ENCODE measurements around the gene IPPK. TPM values are rescaled to one million over a fixed set of nuclear protein-coding genes. Genes with fewer than 3 reads are reported as not detected.

IPPK gene
- total RNA-seq, 1 donor from 2014 or later = 28.0 TPM

DNA sequence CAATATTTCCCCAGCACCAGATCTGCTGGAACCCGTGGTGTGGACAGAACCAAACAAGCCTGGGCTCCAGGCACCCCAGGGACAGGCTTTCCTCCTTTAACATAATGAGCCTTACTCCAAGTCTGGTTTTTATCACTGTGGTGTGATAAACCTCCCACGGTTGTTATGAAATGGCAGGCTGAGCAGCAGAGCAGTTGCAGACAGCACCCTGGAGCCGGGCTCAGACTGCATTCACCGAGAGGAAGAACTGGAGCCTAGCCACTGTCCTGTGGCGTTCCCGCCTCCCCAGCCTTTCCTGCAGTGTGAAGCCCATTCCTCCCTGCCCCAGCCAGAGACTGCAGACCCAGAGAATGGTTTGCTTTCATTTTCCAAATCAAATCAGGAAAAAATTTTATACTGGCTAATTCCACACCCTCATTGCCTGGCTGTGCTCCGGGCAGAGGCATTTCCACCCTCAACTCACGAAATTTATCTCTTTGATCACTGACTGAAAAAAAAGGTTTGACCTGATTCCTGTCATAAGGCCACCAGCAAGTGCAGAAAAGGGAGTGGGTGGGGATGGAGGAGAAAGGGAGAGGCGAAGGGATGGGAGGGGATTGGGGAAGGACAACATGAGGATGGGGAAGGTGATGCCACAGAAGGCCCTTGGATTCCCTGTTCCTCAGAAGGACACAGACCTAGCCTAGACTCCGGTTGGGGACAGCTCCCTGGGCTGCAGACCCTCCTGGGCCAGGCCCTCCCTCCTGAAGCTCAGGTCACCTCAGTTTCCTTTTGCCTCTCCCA, 18.9 kb downstream of the IPPK start:
- Histone ChIP-seq H3K27me3 (no peaks in the 10 kb centered on the region), H3K9me3 (no peaks in the 10 kb centered on the region), H3K4me1 (peaks cover 0 to 5% of the 10 kb centered on the region in 2 donors), H3K36me3 (peaks cover 40 to 60% of the 10 kb centered on the region in 2 donors), H3K27ac (no peak overlapping the region), H3K4me3 (no peak overlapping the region)
- intact Hi-C loops (cut with DNase I) = no loop called here
- TF ChIP-seq, protein P1, sequence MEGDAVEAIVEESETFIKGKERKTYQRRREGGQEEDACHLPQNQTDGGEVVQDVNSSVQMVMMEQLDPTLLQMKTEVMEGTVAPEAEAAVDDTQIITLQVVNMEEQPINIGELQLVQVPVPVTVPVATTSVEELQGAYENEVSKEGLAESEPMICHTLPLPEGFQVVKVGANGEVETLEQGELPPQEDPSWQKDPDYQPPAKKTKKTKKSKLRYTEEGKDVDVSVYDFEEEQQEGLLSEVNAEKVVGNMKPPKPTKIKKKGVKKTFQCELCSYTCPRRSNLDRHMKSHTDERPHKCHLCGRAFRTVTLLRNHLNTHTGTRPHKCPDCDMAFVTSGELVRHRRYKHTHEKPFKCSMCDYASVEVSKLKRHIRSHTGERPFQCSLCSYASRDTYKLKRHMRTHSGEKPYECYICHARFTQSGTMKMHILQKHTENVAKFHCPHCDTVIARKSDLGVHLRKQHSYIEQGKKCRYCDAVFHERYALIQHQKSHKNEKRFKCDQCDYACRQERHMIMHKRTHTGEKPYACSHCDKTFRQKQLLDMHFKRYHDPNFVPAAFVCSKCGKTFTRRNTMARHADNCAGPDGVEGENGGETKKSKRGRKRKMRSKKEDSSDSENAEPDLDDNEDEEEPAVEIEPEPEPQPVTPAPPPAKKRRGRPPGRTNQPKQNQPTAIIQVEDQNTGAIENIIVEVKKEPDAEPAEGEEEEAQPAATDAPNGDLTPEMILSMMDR (IDR thresholded peaks at IDR 0.05) = no peak
- peak in 1 of 2 donors; percentile 46 for DNase-seq (ENCODE audit: low spot score in 2 of 2)

DNA sequence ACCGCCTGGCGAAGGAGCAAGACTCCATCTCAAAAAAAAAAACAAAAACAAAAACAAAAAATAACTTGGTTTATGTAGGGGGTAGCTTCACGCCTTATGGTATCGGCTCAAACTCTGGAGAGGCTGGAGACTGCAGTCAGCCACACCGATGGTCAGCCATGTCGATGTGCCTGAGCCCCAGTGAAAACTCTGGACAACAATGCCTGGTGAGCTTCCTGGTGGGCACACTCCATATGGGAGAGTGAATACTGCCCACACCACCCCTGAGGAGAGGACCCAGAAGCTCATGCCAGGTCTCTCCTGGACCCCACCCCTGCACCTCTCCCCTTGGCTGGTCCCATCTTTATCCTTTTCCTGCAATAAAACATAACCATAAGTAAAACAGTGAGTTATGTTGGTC, 19.6 kb downstream of the IPPK start:
- peaks cover 0 to 5% of the 10 kb centered on the region in 2 donors for H3K4me1 ChIP-seq
- no peaks in the 10 kb centered on the region for H3K27me3 ChIP-seq
- intact Hi-C loops (cut with DNase I) = no loop called here
- no peak overlapping the region for H3K4me3 ChIP-seq
- DNase-seq (ENCODE audit: low spot score in 2 of 2) = peak in 1 of 2 donors; percentile 47
- no peak overlapping the region for H3K27ac ChIP-seq
- no peaks in the 10 kb centered on the region for H3K9me3 ChIP-seq
- H3K36me3 ChIP-seq = peaks cover 38 to 67% of the 10 kb centered on the region in 2 donors
- TF ChIP-seq, protein P1 (IDR thresholded peaks at IDR 0.05) = no peak

DNA sequence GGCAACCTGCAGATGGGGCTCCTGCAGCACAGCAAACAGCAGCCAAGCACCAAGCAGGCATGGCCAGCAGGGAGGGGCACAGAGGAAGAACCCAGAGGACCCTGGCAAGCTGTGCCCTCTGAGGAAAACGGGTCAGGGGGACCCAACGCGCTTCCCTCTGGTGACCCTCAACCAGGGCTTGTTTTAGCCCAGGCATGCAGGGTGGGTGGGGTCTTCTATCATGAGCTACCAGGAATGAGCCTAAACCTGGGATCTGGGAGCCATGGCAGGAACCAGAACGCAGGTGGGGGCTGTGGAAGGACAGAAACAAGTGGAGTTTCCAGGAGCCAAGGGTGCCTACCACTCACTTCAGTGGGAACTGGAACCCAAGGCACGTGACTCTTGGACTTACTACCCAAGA, 20.9 kb downstream of the IPPK start:
- Histone ChIP-seq H3K9me3 (no peaks in the 10 kb centered on the region), H3K4me1 (peaks cover 0 to 4% of the 10 kb centered on the region in 2 donors), H3K4me3 (no peak overlapping the region), H3K27me3 (no peaks in the 10 kb centered on the region), H3K27ac (no peak overlapping the region), H3K36me3 (peaks cover 51 to 71% of the 10 kb centered on the region in 2 donors)
- intact Hi-C loops (cut with DNase I) = no loop called here
- TF ChIP-seq, protein P1 (IDR thresholded peaks at IDR 0.05) = no peak
- DNase-seq (ENCODE audit: low spot score in 2 of 2) = peak in 1 of 2 donors; percentile 7

DNA sequence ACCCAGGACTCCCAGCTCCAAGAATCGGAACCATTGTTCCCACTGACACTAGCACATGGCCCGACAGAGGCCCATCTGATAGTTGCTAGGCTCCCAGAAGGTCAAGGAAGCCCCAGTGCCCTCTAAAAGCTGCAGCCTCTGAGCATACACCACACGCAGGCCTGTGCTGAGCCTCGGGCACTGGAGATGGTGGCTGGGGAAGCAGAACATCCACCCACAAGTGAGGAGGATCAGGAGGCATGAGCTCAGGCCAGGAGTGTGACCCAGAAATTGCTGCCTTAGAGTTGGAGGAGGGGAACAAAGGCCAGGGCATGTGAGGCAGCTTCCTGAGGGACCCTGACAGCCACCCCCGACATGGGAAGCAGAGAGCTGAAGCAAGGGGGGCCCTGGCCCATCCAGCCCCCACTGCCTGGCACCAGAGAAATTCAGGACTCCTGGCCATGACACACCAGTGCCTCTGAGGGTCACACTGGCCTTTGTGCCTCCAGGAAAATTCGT, 21.4 kb downstream of the IPPK start:
- no peak overlapping the region for H3K27ac ChIP-seq
- TF ChIP-seq, protein P1 (IDR thresholded peaks at IDR 0.05) = no peak
- H3K27me3 ChIP-seq = no peaks in the 10 kb centered on the region
- DNase-seq (ENCODE audit: low spot score in 2 of 2) = peak in 1 of 2 donors; percentile 39
- peaks cover 56 to 75% of the 10 kb centered on the region in 2 donors for H3K36me3 ChIP-seq
- H3K9me3 ChIP-seq = no peaks in the 10 kb centered on the region
- no peaks in the 10 kb centered on the region for H3K4me1 ChIP-seq
- H3K4me3 ChIP-seq = no peak overlapping the region
- intact Hi-C loops (cut with DNase I) = no loop called here

DNA sequence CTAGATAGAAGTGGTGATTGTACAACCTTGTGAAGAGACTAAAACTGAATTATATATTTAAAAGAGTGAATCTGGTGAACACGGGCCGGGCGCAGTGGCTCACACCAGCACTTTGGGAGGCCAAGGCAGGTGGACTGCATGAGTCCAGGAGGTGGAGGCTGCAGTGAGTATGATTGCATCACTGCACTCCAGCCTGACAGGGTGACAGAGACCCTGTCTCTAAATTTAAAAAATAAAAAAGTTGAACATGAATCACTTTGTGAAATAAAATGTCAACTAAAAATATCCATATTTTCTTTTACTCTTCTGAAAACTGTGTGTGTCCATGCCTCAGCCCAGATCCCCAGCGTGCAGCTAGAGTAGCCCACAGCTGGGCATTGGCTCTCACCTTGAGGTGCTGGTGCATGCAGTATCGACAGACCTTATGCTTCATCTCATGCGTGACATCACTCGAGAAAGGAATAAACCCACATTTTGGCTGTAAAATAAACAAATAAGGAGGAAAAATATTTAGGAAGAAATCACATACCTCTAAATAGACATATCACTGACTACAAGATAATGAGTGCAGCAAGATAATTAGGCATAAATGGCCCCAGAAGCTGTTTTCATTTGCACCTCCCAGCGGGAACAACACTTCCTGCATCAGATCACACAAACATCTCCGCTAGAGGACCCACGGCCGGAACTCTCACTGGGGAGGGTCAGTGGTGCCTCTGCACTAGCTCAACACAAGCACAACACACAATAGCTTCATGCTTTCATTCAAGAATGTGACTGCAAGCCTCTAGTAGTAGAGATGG, 22.1 kb downstream of the IPPK start:
- Histone ChIP-seq H3K27ac (no peak overlapping the region), H3K4me3 (no peak overlapping the region)
- TF ChIP-seq, protein P1 (IDR thresholded peaks at IDR 0.05) = no peak

More for the DNA sequence above, 22.1 kb downstream of the IPPK start:
- Histone ChIP-seq H3K27me3 (no peaks in the 10 kb centered on the region), H3K9me3 (no peaks in the 10 kb centered on the region), H3K36me3 (peaks cover 61 to 82% of the 10 kb centered on the region in 2 donors), H3K4me1 (no peaks in the 10 kb centered on the region)
- intact Hi-C loops (cut with DNase I) = no loop called here
- no peak for DNase-seq (ENCODE audit: low spot score in 2 of 2)
